Sigmoid colon (tissue), 4 donors: ENCODE data around the gene UBLCP1.

Experiments
- EP300 ChIP-seq, 4 donors: sonication (generic); formaldehyde crosslinking; IDR thresholded peaks; one replicate each; pipeline ENCODE4 v1.6.1; 2017; ENCODE audit warnings: antibody characterized with exemption in 4 of 4
- POLR2AphosphoS5 ChIP-seq, 4 donors: sonication (generic); formaldehyde crosslinking; IDR thresholded peaks; one replicate each; pipeline ENCODE4 v1.6.1; 2017; ENCODE audit warnings: antibody characterized with exemption in 4 of 4
- TF ChIP-seq, protein P1 (sequence below), 4 experiments: fragments of 450-650 bp in 3 of 4; fragments of 200-600 bp in 1 of 4; IDR thresholded peaks; one replicate each; pipeline ENCODE4 v1.5.1; 2016 to 2019; ENCODE audit warnings: antibody characterized with exemption in 4 of 4, mild to moderate bottlenecking in 3 of 4, moderate library complexity in 2 of 4

DNA sequence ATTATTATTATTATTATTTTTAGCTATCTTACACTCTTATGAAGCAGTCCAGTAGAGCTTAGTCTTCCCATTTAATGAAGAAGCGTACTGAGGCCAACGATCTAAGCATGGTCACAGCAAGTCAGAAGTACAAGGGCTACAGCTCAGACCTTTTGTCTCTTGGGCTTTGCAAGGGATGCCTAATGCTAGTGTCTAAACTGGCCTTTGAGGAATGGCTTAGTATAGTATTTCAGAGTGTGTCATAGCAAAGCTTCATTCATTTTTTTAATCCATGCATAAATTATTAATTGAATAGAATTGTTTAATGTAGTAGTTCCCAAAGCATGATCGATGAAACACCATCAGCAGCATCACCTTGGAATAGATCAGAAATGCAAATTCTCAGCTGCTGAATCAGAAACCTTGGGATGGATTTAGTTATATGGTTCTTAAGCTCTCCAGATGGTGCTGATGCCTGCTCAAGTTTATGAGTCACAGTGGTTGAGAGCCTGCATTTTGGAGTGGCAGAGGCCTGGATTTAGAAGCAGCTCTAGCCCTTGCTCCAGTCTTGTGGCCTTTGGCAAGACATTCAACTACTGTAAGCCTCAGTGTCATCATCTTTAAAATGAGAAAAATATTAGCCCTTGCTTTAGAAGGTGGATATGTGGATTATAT lies 61.1 kb downstream of the UBLCP1 start:
- no peak for TF ChIP-seq EP300 (IDR thresholded peaks at IDR 0.05)
- TF ChIP-seq, protein P1, sequence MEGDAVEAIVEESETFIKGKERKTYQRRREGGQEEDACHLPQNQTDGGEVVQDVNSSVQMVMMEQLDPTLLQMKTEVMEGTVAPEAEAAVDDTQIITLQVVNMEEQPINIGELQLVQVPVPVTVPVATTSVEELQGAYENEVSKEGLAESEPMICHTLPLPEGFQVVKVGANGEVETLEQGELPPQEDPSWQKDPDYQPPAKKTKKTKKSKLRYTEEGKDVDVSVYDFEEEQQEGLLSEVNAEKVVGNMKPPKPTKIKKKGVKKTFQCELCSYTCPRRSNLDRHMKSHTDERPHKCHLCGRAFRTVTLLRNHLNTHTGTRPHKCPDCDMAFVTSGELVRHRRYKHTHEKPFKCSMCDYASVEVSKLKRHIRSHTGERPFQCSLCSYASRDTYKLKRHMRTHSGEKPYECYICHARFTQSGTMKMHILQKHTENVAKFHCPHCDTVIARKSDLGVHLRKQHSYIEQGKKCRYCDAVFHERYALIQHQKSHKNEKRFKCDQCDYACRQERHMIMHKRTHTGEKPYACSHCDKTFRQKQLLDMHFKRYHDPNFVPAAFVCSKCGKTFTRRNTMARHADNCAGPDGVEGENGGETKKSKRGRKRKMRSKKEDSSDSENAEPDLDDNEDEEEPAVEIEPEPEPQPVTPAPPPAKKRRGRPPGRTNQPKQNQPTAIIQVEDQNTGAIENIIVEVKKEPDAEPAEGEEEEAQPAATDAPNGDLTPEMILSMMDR (IDR thresholded peaks at IDR 0.05), result no peak
- TF ChIP-seq POLR2AphosphoS5 (IDR thresholded peaks at IDR 0.05), result no peak
